HG03342 (cell line): Measurements from ENCODE around the gene ARRDC2.
"Not testable (repeated sequence)": the region's sequence is repeated elsewhere in the genome, so short reads cannot be mapped to it uniquely, and the experiment has no call there.

Source experiments
- ATAC-seq: cut with Tn5 transposase; IDR thresholded peaks from one replicate; pipeline ENCODE4 v1.9.1; 2021; ENCODE audit warnings: mild to moderate bottlenecking, moderate library complexity; ENCODE audit not compliant: unreplicated experiment

ARRDC2 gene

GRCh38 chr19:17989425-17990094 is 18.4 kb upstream of the ARRDC2 start:
- no peak for ATAC-seq

- ATAC-seq: no peak
Observed at GRCh38 chr19:17993076-17993813, 14.7 kb upstream of the ARRDC2 start.

GRCh38 chr19:17996826-17997316 is 11.1 kb upstream of the ARRDC2 start:
- no peak for ATAC-seq

GRCh38 chr19:17997969-17998826 is 9.8 kb upstream of the ARRDC2 start:
- ATAC-seq: no peak

- ATAC-seq: no peak
Observed at GRCh38 chr19:17998827-17999150, 9.2 kb upstream of the ARRDC2 start.

- no peak for ATAC-seq
Observed at GRCh38 chr19:17999684-18000479, 8.1 kb upstream of the ARRDC2 start.

- ATAC-seq: no peak
Observed at GRCh38 chr19:18000480-18000914, 7.5 kb upstream of the ARRDC2 start.

GRCh38 chr19:18000915-18001776 is 6.8 kb upstream of the ARRDC2 start:
- ATAC-seq: no peak

GRCh38 chr19:18001777-18002345 is 6.1 kb upstream of the ARRDC2 start:
- no peak for ATAC-seq

- no peak for ATAC-seq
Observed at GRCh38 chr19:18002347-18002850, 5.6 kb upstream of the ARRDC2 start.

GRCh38 chr19:18005750-18006149 is 2.2 kb upstream of the ARRDC2 start:
- ATAC-seq: not testable (repeated sequence)

GRCh38 chr19:18007044-18007916 is 690 bp upstream of the ARRDC2 start:
- peak; percentile 60 for ATAC-seq

- no peak for ATAC-seq
Observed at GRCh38 chr19:18008814-18009213, 844 bp downstream of the ARRDC2 start.

- no peak for ATAC-seq
Observed at GRCh38 chr19:18009412-18010066, 1.6 kb downstream of the ARRDC2 start.

GRCh38 chr19:18010149-18010548 is 2.2 kb downstream of the ARRDC2 start:
- ATAC-seq: no peak

GRCh38 chr19:18013210-18014111 is 5.5 kb downstream of the ARRDC2 start:
- no peak for ATAC-seq

- no peak for ATAC-seq
Observed at GRCh38 chr19:18014197-18014596, 6.2 kb downstream of the ARRDC2 start.
